H1 (cell line): ENCODE measurements around the gene OGFRL1.

Experiments
- BCL11A ChIP-seq, 2 experiments: IDR thresholded peaks; one replicate each; pipeline ENCODE4 v1.6.1; 2011; ENCODE audit warnings: low read depth in 2 of 2, low read length in 2 of 2, mild to moderate bottlenecking in 2 of 2
- CHD2 ChIP-seq: IDR thresholded peaks from 2 replicates; pipeline ENCODE4 v1.6.1; 2012; ENCODE audit warnings: low read length, improper control_type of control experiment
- RAD21 ChIP-seq, 2 experiments: IDR thresholded peaks in 1 of 2; conservative IDR thresholded peaks in 1 of 2; 2 replicates each; pipeline ENCODE4 v1.6.1; 2011; ENCODE audit warnings: low read depth in 2 of 2, low read length in 2 of 2, improper control_type of control experiment in 1 of 2, inconsistent platforms in 1 of 2, mild to moderate bottlenecking in 1 of 2, moderate library complexity in 1 of 2
- TEAD4 ChIP-seq: IDR thresholded peaks from 2 replicates; pipeline ENCODE4 v1.6.1; 2012; ENCODE audit warnings: low read depth, low read length, inconsistent platforms, mixed read lengths

DNA sequence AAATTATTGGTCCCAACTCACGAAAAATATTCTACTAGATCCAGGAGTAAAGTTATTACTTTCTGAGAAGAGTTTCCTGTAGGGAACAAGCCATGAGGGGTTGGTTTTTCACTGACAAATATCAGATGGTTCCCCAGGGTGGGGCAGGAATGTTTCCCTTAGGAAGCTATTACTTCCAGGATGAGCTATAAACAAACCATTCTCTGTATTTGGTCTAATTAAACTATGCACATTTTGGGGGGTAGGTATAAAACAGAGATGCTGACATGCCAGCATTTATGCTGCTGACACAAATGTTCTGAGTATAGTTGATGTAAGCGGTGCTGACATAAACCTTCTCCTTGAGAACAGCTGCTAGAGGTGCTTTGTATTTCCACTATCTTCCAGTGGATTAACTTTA lies 54.2 kb downstream of the OGFRL1 start:
- no peak for TF ChIP-seq RAD21 (IDR thresholded peaks at IDR 0.05 in 1 of 2, conservative IDR thresholded peaks at IDR 0.05 in 1 of 2; ENCODE audit: low read depth in 2 of 2, low read length in 2 of 2)
- no peak for TF ChIP-seq BCL11A (IDR thresholded peaks at IDR 0.05; ENCODE audit: low read depth in 2 of 2, low read length in 2 of 2)
- no peak for TF ChIP-seq CHD2
- TF ChIP-seq TEAD4: no peak
